CD14-positive monocyte (primary cell): ENCODE results near the gene ABL2. TPM values are rescaled to one million over a fixed set of nuclear protein-coding genes. Genes with fewer than 3 reads are reported as not detected.

Experiments
- DNase-seq, 3 donors: peaks; one replicate each; pipeline ENCODE4 v3.0.0-alpha.2; 2011 to 2022
- H2AFZ ChIP-seq: 2 replicates; pipeline ENCODE4 v1.6.0; 2012; ENCODE audit warnings: mild to moderate bottlenecking, low read depth, low read length, inconsistent platforms; ENCODE audit not compliant: insufficient read depth, poor library complexity, severe bottlenecking
- H3K27ac ChIP-seq, 2 donors: 1 replicate in 1 of 2; 2 replicates in 1 of 2; pipeline ENCODE4 v1.5.1; 2012 to 2013; ENCODE audit warnings: low read length in 2 of 2, control low read depth in 1 of 2, inconsistent platforms in 1 of 2, low read depth in 1 of 2, mild to moderate bottlenecking in 1 of 2
- H3K27me3 ChIP-seq, 2 donors: one replicate each; pipeline versions ENCODE4 v1.6.0 to v1.6.1; 2011 to 2013; ENCODE audit warnings: low read length in 2 of 2; ENCODE audit not compliant: control insufficient read depth in 2 of 2, insufficient read depth in 2 of 2
- H3K36me3 ChIP-seq, 2 donors: replicated peaks in 1 of 2; 1 replicate in 1 of 2; 2 replicates in 1 of 2; pipeline versions ENCODE4 v1.5.1 to v1.6.1; 2012 to 2013; ENCODE audit warnings: low read length in 2 of 2, control low read depth in 1 of 2, inconsistent platforms in 1 of 2, mild to moderate bottlenecking in 1 of 2; ENCODE audit not compliant: insufficient read depth in 2 of 2, control insufficient read depth in 1 of 2
- H3K4me1 ChIP-seq, 2 donors: 1 replicate in 1 of 2; 2 replicates in 1 of 2; pipeline versions ENCODE4 v1.5.1 to v1.6.1; 2012 to 2013; ENCODE audit warnings: low read length in 2 of 2, control low read depth in 1 of 2, inconsistent platforms in 1 of 2, mild to moderate bottlenecking in 1 of 2, moderate library complexity in 1 of 2; ENCODE audit not compliant: insufficient read depth in 2 of 2, control insufficient read depth in 1 of 2
- H3K4me2 ChIP-seq: replicated peaks from 2 replicates; pipeline ENCODE3; 2012; ENCODE audit warnings: low read length, moderate library complexity, mild to moderate bottlenecking; ENCODE audit not compliant: poor library complexity, severe bottlenecking; ENCODE audit errors: extremely low read depth
- H3K4me3 ChIP-seq, 3 experiments: fragments of 200-600 bp in 1 of 3; sonication (generic) in 1 of 3; replicated peaks in 1 of 3; 1 replicate in 2 of 3; 2 replicates in 1 of 3; pipeline ENCODE4 v1.5.1; 2011 to 2013; ENCODE audit warnings: low read length in 3 of 3, mild to moderate bottlenecking in 3 of 3, control low read depth in 2 of 3, low read depth in 2 of 3, inconsistent platforms in 1 of 3, moderate library complexity in 1 of 3
- H3K79me2 ChIP-seq: 2 replicates; pipeline ENCODE4 v1.6.0; 2012; ENCODE audit warnings: mild to moderate bottlenecking, control low read depth, inconsistent platforms, low read length, moderate library complexity; ENCODE audit not compliant: insufficient read depth
- H3K9ac ChIP-seq: 2 replicates; pipeline ENCODE4 v1.6.0; 2017; ENCODE audit warnings: low read length, mild to moderate bottlenecking; ENCODE audit not compliant: insufficient read depth, poor library complexity, severe bottlenecking
- H3K9me3 ChIP-seq, 2 donors: replicated peaks in 1 of 2; 1 replicate in 1 of 2; 2 replicates in 1 of 2; pipeline versions ENCODE4 v1.5.1 to v1.6.1; 2012 to 2013; ENCODE audit warnings: low read length in 2 of 2, control low read depth in 1 of 2; ENCODE audit not compliant: control insufficient read depth in 1 of 2, insufficient read depth in 1 of 2
- H4K20me1 ChIP-seq: 2 replicates; pipeline ENCODE4 v1.6.0; 2012; ENCODE audit warnings: mild to moderate bottlenecking, low read length, control low read depth, moderate library complexity; ENCODE audit not compliant: insufficient read depth
- H3K27ac Mint-ChIP-seq, 7 donors: one replicate each; pipeline ENCODE4 v1.8.0; 2020; ENCODE audit warnings: mild to moderate bottlenecking in 7 of 7, mixed read lengths in 7 of 7, moderate library complexity in 6 of 7, inconsistent platforms in 2 of 7
- H3K27me3 Mint-ChIP-seq, 3 donors: one replicate each; pipeline ENCODE4 v1.8.0; 2021 to 2022; ENCODE audit warnings: low read depth in 3 of 3, mild to moderate bottlenecking in 3 of 3, mixed read lengths in 3 of 3, moderate library complexity in 3 of 3, inconsistent platforms in 1 of 3
- H3K36me3 Mint-ChIP-seq, 2 donors: one replicate each; pipeline ENCODE4 v1.8.0; 2020; ENCODE audit warnings: mixed read lengths in 2 of 2, inconsistent platforms in 1 of 2, mild to moderate bottlenecking in 1 of 2
- H3K4me1 Mint-ChIP-seq: one replicate; pipeline ENCODE4 v1.8.0; 2020; ENCODE audit warnings: mild to moderate bottlenecking, mixed read lengths
- H3K4me3 Mint-ChIP-seq, 2 donors: one replicate each; pipeline ENCODE4 v1.8.0; 2020; ENCODE audit warnings: mild to moderate bottlenecking in 2 of 2, mixed read lengths in 2 of 2, moderate library complexity in 1 of 2
- H3K9me3 Mint-ChIP-seq, 7 donors: one replicate each; pipeline ENCODE4 v1.8.0; 2020 to 2022; ENCODE audit warnings: mixed read lengths in 7 of 7, mild to moderate bottlenecking in 6 of 7, moderate library complexity in 6 of 7, inconsistent platforms in 2 of 7
- WGBS: methylation state at CpG from one replicate; pipeline ENCODE4 v1.1.5; 2013; ENCODE audit warnings: missing lambda C conversion rate; ENCODE audit not compliant: insufficient coverage; 5-methylcytosine and 5-hydroxymethylcytosine counted together
- intact Hi-C, 2 donors: fragments of 100-400 bp; cut with micrococcal nuclease; formaldehyde crosslinking; loops; one replicate each; pipeline versions ENCODE4 v1.15.0 to v1.15.1; 2023
- polyA plus RNA-seq, 3 donors: library from polyadenylated mRNA; depleted of rRNA in 1 of 3; unstranded in 2 of 3; stranded (reverse) in 1 of 3; fragments of 300-500 nt in 2 of 3; fragments of >200 nt in 1 of 3; fragmentation: Illumina TruSeq in 2 of 3; gene quantifications; 1 replicate in 2 of 3; 2 replicates in 1 of 3; pipeline ENCODE4 v1.2.3, GENCODE V29; 2012 to 2021
- TF ChIP-seq, protein P1 (sequence below): fragments of 200-600 bp; IDR thresholded peaks from one replicate; pipeline ENCODE4 v1.8.0; 2022; ENCODE audit warnings: antibody characterized with exemption, mild to moderate bottlenecking

The ABL2 gene
- polyA plus RNA-seq, 3 donors: 0.20 to 2.1 (median 1.4) TPM

DNA sequence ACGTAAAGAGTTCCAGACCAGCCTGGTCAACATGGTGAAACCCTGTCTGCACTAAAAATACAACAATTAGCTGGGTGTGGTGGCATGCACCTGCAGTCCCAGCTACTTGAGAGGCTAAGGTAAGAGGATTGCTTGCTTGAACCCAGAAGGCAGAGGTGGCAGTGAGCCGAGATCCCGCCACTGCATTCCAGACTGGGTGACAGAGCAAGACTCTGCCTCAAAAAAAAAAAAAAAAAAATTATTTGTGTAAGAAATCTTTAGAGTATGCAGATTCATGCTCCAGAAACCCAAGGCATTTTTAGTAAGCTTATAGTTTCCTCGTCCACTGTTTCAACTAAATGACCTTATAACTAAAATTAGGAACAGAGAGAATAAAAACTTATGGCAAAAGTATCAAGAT is 51.3 kb downstream of the ABL2 start:
- no peaks in the 10 kb centered on the region for H3K9me3 ChIP-seq
- no peak overlapping the region for H3K4me3 Mint-ChIP-seq
- H3K36me3 Mint-ChIP-seq: peaks cover 0 to 3% of the 10 kb centered on the region in 2 donors
- no peak overlapping the region for H2AFZ ChIP-seq
- no peaks in the 10 kb centered on the region for H3K27me3 Mint-ChIP-seq
- DNase-seq: no peak
- TF ChIP-seq, protein P1, sequence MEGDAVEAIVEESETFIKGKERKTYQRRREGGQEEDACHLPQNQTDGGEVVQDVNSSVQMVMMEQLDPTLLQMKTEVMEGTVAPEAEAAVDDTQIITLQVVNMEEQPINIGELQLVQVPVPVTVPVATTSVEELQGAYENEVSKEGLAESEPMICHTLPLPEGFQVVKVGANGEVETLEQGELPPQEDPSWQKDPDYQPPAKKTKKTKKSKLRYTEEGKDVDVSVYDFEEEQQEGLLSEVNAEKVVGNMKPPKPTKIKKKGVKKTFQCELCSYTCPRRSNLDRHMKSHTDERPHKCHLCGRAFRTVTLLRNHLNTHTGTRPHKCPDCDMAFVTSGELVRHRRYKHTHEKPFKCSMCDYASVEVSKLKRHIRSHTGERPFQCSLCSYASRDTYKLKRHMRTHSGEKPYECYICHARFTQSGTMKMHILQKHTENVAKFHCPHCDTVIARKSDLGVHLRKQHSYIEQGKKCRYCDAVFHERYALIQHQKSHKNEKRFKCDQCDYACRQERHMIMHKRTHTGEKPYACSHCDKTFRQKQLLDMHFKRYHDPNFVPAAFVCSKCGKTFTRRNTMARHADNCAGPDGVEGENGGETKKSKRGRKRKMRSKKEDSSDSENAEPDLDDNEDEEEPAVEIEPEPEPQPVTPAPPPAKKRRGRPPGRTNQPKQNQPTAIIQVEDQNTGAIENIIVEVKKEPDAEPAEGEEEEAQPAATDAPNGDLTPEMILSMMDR: no peak
- H4K20me1 ChIP-seq: no peaks in the 10 kb centered on the region
- H3K4me2 ChIP-seq: no peak overlapping the region
- no peaks in the 10 kb centered on the region for H3K36me3 ChIP-seq
- H3K79me2 ChIP-seq: peaks cover 17% of the 10 kb centered on the region
- intact Hi-C loops: no loop called here
- H3K27ac ChIP-seq: no peak overlapping the region
- peaks cover 13% of the 10 kb centered on the region for H3K4me1 Mint-ChIP-seq
- H3K4me1 ChIP-seq: peaks cover 16 to 18% of the 10 kb centered on the region in 2 donors
- no peak overlapping the region for H3K27ac Mint-ChIP-seq
- no peak overlapping the region for H3K4me3 ChIP-seq
- no peaks in the 10 kb centered on the region for H3K27me3 ChIP-seq
- no peak overlapping the region for H3K9ac ChIP-seq
- no CpG with 5 or more reads among the region's 4 CpGs for WGBS
- H3K9me3 Mint-ChIP-seq: no peaks in the 10 kb centered on the region

DNA sequence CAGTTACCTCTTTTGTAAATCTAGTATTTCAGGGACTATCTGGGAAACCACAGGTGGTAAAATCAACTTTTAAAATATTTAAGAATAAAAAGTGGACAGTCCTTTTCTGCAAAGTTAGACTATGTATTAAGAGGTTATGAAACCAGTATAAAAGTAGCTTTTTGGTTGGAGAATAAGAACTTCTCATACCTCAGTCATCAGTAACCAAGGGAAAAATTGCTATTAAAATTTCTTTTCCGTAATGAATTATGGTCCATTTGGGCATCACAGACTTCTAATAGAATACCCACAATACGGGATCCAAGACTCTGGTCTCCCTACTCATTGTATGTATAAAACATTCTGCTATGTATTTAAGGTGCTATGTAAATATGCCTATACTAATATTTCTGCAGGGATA is 51.9 kb downstream of the ABL2 start:
- Histone ChIP-seq H3K9ac (no peak overlapping the region), H3K27ac (no peak overlapping the region), H2AFZ (no peak overlapping the region), H3K4me1 (peaks cover 16 to 18% of the 10 kb centered on the region in 2 donors), H3K9me3 (no peaks in the 10 kb centered on the region), H3K27me3 (no peaks in the 10 kb centered on the region), H3K4me3 (no peak overlapping the region), H3K36me3 (no peaks in the 10 kb centered on the region), H3K4me2 (no peak overlapping the region), H3K79me2 (peaks cover 17% of the 10 kb centered on the region), H4K20me1 (no peaks in the 10 kb centered on the region)
- TF ChIP-seq, protein P1: no peak
- H3K4me1 Mint-ChIP-seq: peaks cover 13% of the 10 kb centered on the region
- DNase-seq: no peak
- no peaks in the 10 kb centered on the region for H3K36me3 Mint-ChIP-seq
- H3K27ac Mint-ChIP-seq: no peak overlapping the region
- intact Hi-C loops: no loop called here
- H3K4me3 Mint-ChIP-seq: no peak overlapping the region
- no peaks in the 10 kb centered on the region for H3K27me3 Mint-ChIP-seq
- no CpG with 5 or more reads among the region's 2 CpGs for WGBS
- H3K9me3 Mint-ChIP-seq: no peaks in the 10 kb centered on the region
